RWPE2 (cell line): ENCODE measurements around the gene DUSP7.

ENCODE experiments used
- ATAC-seq: fragments of 200-7000 bp; cut with Tn5 transposase; 3 replicates; pipeline ENCODE4 v1.9.1; 2021; ENCODE audit warnings: low read depth
- DNase-seq: peaks from one replicate; pipeline ENCODE4 v3.0.0-alpha.2; 2020; ENCODE audit warnings: low spot score
- H3K27ac ChIP-seq: fragments of 450-650 bp; 2 replicates; pipeline ENCODE4 v1.5.1; 2017; ENCODE audit warnings: mild to moderate bottlenecking; ENCODE audit not compliant: poor library complexity, severe bottlenecking
- H3K27me3 ChIP-seq: fragments of 250-450 bp; sonication (Bioruptor Pico); 2 replicates; pipeline ENCODE4 v1.5.1; 2021; ENCODE audit warnings: mild to moderate bottlenecking, moderate library complexity; ENCODE audit not compliant: insufficient read depth, poor library complexity, severe bottlenecking
- H3K36me3 ChIP-seq: fragments of 250-450 bp; sonication (Bioruptor Pico); 2 replicates; pipeline ENCODE4 v1.5.1; 2020; ENCODE audit warnings: low read depth, mild to moderate bottlenecking, moderate library complexity
- H3K4me1 ChIP-seq: fragments of 250-450 bp; sonication (Bioruptor Pico); 2 replicates; pipeline ENCODE4 v1.5.1; 2021; ENCODE audit warnings: mild to moderate bottlenecking, moderate library complexity; ENCODE audit not compliant: insufficient read depth, poor library complexity, severe bottlenecking
- H3K4me3 ChIP-seq: fragments of 250-450 bp; sonication (Bioruptor Pico); 2 replicates; pipeline ENCODE4 v1.5.1; 2021; ENCODE audit warnings: mild to moderate bottlenecking, moderate library complexity; ENCODE audit not compliant: severe bottlenecking
- H3K9me3 ChIP-seq: fragments of 250-450 bp; sonication (Bioruptor Pico); 2 replicates; pipeline ENCODE4 v1.5.1; 2021; ENCODE audit warnings: mild to moderate bottlenecking, moderate library complexity; ENCODE audit not compliant: severe bottlenecking
- TF ChIP-seq, protein P1 (sequence below): fragments of 450-650 bp; IDR thresholded peaks from one replicate; pipeline ENCODE4 v1.5.1; 2017; ENCODE audit warnings: mild to moderate bottlenecking, moderate library complexity; ENCODE audit not compliant: poor library complexity, severe bottlenecking

Gene DUSP7

DNA sequence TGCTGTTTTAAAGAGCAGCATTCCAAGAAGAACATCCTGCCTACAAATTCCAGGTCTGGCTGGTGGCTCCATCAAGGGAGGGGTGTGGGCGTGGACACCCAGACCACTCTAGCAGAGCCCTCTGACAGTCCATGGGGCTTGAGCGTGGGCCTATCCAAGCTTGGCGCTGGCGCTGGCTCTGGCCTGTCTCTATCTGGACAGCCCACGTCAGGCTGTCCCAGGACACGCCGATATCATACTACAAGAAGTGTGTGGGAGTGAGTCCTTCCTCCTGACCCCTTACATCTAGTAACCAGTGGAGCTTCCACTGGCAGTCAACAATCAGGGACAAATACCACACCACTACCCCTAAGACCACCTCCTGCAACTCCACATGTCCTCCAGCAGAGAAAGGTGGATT lies 17.1 kb upstream of the DUSP7 start:
- TF ChIP-seq, protein P1, sequence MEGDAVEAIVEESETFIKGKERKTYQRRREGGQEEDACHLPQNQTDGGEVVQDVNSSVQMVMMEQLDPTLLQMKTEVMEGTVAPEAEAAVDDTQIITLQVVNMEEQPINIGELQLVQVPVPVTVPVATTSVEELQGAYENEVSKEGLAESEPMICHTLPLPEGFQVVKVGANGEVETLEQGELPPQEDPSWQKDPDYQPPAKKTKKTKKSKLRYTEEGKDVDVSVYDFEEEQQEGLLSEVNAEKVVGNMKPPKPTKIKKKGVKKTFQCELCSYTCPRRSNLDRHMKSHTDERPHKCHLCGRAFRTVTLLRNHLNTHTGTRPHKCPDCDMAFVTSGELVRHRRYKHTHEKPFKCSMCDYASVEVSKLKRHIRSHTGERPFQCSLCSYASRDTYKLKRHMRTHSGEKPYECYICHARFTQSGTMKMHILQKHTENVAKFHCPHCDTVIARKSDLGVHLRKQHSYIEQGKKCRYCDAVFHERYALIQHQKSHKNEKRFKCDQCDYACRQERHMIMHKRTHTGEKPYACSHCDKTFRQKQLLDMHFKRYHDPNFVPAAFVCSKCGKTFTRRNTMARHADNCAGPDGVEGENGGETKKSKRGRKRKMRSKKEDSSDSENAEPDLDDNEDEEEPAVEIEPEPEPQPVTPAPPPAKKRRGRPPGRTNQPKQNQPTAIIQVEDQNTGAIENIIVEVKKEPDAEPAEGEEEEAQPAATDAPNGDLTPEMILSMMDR: no peak
- no peaks in the 10 kb centered on the region for H3K27me3 ChIP-seq
- no peak for ATAC-seq
- H3K36me3 ChIP-seq: peaks cover 4% of the 10 kb centered on the region
- no peak overlapping the region for H3K4me3 ChIP-seq
- DNase-seq: no peak
- no peaks in the 10 kb centered on the region for H3K4me1 ChIP-seq
- H3K9me3 ChIP-seq: no peaks in the 10 kb centered on the region
- no peak overlapping the region for H3K27ac ChIP-seq

DNA sequence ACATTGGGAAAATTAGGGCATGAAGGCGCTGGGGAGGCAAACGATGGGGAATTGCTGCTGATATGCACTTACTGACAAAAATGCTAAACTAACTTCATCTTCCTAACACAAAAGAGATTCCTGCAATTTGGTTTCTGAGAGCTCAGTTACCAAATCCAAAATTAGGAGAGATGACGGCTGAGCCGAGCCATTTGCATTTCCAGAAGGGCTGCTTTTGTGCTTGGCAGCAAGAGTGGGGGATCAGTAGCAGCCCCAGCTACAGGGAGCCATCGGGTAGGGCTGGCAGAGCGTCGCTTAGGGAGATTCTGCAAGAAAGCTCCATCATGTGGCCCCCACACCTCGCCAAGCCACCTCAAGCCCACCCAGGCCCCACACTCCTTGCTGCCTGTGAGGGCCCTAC lies 16.1 kb upstream of the DUSP7 start:
- ATAC-seq: no peak

DNA sequence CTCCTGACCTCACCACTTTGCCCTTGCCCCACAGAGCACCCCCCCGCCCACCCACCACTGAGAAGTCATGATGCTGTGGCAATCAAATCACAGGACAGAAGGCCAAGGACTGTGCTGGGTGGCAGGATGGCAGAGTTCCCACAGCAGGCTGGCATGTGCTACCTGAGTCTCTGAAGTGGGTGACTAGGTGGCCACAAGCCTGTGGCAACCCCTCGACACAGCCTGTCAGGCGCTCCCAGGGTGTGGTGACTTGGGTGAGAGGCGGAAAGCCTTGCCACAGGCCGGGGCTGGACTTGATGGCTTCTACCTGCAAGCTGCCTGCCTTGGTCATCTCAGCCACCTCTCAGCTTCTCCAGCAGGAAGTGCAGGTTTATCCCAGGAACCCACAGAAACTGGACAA lies 15.6 kb upstream of the DUSP7 start:
- Histone ChIP-seq H3K36me3 (peaks cover 4% of the 10 kb centered on the region), H3K4me3 (no peak overlapping the region), H3K4me1 (peaks cover 4% of the 10 kb centered on the region), H3K27me3 (no peaks in the 10 kb centered on the region), H3K27ac (no peak overlapping the region), H3K9me3 (no peaks in the 10 kb centered on the region)
- TF ChIP-seq, protein P1: no peak
- no peak for ATAC-seq
- no peak for DNase-seq

More for the DNA sequence above, 16.1 kb upstream of the DUSP7 start:
- no peak overlapping the region for H3K4me3 ChIP-seq
- no peaks in the 10 kb centered on the region for H3K27me3 ChIP-seq
- peaks cover 4% of the 10 kb centered on the region for H3K36me3 ChIP-seq
- no peaks in the 10 kb centered on the region for H3K9me3 ChIP-seq
- TF ChIP-seq, protein P1: no peak
- H3K27ac ChIP-seq: no peak overlapping the region
- H3K4me1 ChIP-seq: no peaks in the 10 kb centered on the region
- DNase-seq: no peak

DNA sequence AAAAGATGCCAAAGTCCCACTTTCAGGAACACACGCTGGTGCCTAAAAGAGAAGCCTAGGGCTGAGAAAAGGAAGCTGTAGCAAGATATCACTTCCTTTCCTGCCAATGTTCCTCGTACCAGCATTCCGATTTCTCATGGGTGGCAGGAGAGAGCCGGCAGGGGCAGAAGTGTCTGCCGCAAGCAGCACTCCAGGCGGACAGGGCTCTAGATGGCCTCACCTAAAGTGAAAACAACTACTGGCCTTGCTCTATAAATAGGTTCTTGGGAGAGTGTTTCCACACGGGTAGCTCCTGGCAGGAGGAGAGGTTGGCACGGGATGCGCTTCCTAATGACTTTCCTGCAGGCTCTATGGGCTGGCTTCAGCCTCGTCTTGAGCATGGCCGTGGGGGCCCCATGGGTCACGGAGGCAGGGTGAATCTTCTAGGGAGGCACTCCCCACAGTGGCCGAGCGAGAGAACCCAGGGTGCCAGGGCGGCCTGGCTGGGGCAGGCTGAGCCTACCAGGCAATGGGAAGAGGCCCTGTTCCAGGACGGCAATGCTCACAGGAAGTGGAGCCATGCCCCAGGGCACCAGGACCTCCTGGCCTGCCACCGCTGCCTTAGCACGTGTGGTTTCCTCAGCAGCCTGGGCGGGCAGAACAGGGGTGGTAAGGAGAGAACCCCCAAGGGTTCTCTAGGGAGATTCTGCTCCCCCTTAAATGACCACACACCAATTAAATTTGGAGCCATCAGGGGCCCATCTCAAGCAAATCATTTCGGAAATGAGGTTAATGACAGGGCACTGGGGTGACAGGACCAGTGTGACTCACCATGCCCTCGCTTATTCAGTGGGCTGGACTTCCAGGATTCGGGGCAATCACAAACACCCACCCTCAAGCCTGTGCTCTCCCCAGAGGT lies 14.6 kb upstream of the DUSP7 start:
- H3K9me3 ChIP-seq: no peaks in the 10 kb centered on the region
- no peak overlapping the region for H3K4me3 ChIP-seq
- no peaks in the 10 kb centered on the region for H3K27me3 ChIP-seq
- ATAC-seq: no peak
- TF ChIP-seq, protein P1: no peak
- H3K36me3 ChIP-seq: peaks cover 4% of the 10 kb centered on the region
- no peak overlapping the region for H3K27ac ChIP-seq
- DNase-seq: no peak
- H3K4me1 ChIP-seq: peaks cover 11% of the 10 kb centered on the region

DNA sequence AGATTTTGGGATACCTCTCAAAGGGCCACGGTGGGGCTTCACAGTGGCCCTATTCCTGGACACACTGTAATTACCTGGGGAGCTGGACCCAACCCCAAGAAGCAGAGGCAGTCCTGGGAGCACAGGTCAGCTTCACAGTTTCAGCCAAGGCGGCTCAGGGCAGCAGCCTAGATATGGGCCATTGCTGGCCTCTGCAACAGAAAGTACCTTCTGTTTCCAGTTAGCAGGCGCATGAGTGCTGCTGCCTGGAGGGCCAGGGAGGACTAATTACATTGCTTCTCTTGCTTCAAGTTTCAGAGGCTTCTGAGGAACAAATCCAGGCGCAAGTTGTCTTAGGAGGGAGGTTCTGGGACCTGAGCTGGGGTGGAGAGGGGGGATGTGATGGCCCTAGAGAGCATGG lies 13.5 kb upstream of the DUSP7 start:
- ATAC-seq (no peak), DNase-seq (no peak)
- H3K36me3 ChIP-seq: peaks cover 4% of the 10 kb centered on the region
- no peak overlapping the region for H3K4me3 ChIP-seq
- H3K27me3 ChIP-seq: no peaks in the 10 kb centered on the region
- peaks cover 22% of the 10 kb centered on the region for H3K4me1 ChIP-seq
- TF ChIP-seq, protein P1: no peak
- H3K9me3 ChIP-seq: no peaks in the 10 kb centered on the region
- no peak overlapping the region for H3K27ac ChIP-seq
